Astrocyte (in vitro differentiated cells and primary cell): ENCODE data around the gene CIDEA.

Source experiments
- EZH2 ChIP-seq: IDR thresholded peaks from 2 replicates; pipeline ENCODE4 v1.6.1; 2012; ENCODE audit warnings: mild to moderate bottlenecking, low read length, inconsistent platforms; ENCODE audit not compliant: insufficient read depth
- TF ChIP-seq, protein P1 (sequence below): IDR thresholded peaks from 2 replicates; pipeline ENCODE4 v1.5.1; 2011; ENCODE audit warnings: low read depth, mild to moderate bottlenecking, inconsistent platforms, low read length, moderate library complexity; ENCODE audit not compliant: insufficient read depth

DNA sequence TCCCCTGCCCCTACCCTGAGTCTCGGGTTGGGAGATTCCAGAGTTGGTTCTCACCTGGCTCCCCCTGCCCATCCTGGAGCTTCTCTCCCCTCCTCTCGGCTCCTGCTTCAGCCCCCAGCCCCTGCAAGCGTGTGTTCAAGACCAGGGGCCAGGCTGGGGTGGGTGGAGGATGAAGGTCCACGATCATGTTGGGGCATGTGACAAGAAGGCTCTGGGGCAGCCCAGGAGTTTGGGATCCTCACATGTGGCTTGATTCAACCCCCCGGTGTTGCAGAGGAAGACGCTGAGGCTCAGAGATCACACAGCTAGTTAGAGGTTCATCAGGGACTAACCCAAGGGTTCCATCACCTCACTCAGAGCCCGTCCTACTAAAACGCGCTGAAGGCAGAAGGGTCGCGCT, 39.7 kb downstream of the CIDEA start:
- TF ChIP-seq, protein P1, sequence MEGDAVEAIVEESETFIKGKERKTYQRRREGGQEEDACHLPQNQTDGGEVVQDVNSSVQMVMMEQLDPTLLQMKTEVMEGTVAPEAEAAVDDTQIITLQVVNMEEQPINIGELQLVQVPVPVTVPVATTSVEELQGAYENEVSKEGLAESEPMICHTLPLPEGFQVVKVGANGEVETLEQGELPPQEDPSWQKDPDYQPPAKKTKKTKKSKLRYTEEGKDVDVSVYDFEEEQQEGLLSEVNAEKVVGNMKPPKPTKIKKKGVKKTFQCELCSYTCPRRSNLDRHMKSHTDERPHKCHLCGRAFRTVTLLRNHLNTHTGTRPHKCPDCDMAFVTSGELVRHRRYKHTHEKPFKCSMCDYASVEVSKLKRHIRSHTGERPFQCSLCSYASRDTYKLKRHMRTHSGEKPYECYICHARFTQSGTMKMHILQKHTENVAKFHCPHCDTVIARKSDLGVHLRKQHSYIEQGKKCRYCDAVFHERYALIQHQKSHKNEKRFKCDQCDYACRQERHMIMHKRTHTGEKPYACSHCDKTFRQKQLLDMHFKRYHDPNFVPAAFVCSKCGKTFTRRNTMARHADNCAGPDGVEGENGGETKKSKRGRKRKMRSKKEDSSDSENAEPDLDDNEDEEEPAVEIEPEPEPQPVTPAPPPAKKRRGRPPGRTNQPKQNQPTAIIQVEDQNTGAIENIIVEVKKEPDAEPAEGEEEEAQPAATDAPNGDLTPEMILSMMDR, result no peak
- no peak for TF ChIP-seq EZH2
